Stimulated activated CD8-positive, alpha-beta memory T cell treated with anti-CD3 and anti-CD28 coated beads, Interleukin-2, amount 100 ng/mL, for 1 hour (primary cell): ENCODE results near the gene NDUFC2.
"Not testable (repeated sequence)": the region's sequence is repeated elsewhere in the genome, so short reads cannot be mapped to it uniquely, and the experiment has no call there.

ENCODE experiments used
- DNase-seq, 2 donors: peaks; one replicate each; pipeline ENCODE4 v3.0.0-alpha.2; 2020; ENCODE audit warnings: low read depth in 2 of 2

NDUFC2 gene

GRCh38 chr11:78054971-78055370 lies 24.7 kb downstream of the NDUFC2 start:
- DNase-seq: no peak

GRCh38 chr11:78050964-78051831 lies 28.5 kb downstream of the NDUFC2 start:
- DNase-seq: no peak

GRCh38 chr11:78049348-78049747 lies 30.3 kb downstream of the NDUFC2 start:
- no peak for DNase-seq

- DNase-seq: no peak
These were observed 31.1 kb downstream of the NDUFC2 start for GRCh38 chr11:78048561-78048960.

GRCh38 chr11:78046486-78046854 lies 33.2 kb downstream of the NDUFC2 start:
- DNase-seq: no peak

- DNase-seq: peak; percentile 43 to 65
These were observed 33.7 kb downstream of the NDUFC2 start for GRCh38 chr11:78045851-78046485.

- no peak for DNase-seq
These were observed 35.0 kb downstream of the NDUFC2 start for GRCh38 chr11:78044706-78045105.

GRCh38 chr11:78041843-78042440 lies 37.7 kb downstream of the NDUFC2 start:
- DNase-seq: no peak

- DNase-seq: not testable (repeated sequence)
These were observed 38.3 kb downstream of the NDUFC2 start for GRCh38 chr11:78041380-78041719.

GRCh38 chr11:78040691-78041379 lies 38.8 kb downstream of the NDUFC2 start:
- DNase-seq: no peak

- no peak for DNase-seq
These were observed 39.6 kb downstream of the NDUFC2 start for GRCh38 chr11:78039919-78040671.

GRCh38 chr11:78039391-78039918 lies 40.2 kb downstream of the NDUFC2 start:
- no peak for DNase-seq

GRCh38 chr11:78038697-78039313 lies 40.9 kb downstream of the NDUFC2 start:
- no peak for DNase-seq

GRCh38 chr11:78037825-78038620 lies 41.6 kb downstream of the NDUFC2 start:
- no peak for DNase-seq

GRCh38 chr11:78037056-78037455 lies 42.6 kb downstream of the NDUFC2 start:
- DNase-seq: no peak

GRCh38 chr11:78036313-78036712 lies 43.3 kb downstream of the NDUFC2 start:
- DNase-seq: no peak

GRCh38 chr11:78034623-78035022 lies 45.0 kb downstream of the NDUFC2 start:
- no peak for DNase-seq

- DNase-seq: no peak
These were observed 46.6 kb downstream of the NDUFC2 start for GRCh38 chr11:78033040-78033439.

GRCh38 chr11:78032090-78032489 lies 47.6 kb downstream of the NDUFC2 start:
- no peak for DNase-seq

GRCh38 chr11:78031629-78032028 lies 48.0 kb downstream of the NDUFC2 start:
- DNase-seq: no peak
